Suprapubic skin (tissue), 3 donors: Measurements from ENCODE around the gene KNG1.

ENCODE experiments used
- CTCF ChIP-seq, 2 donors: fragments of 200-600 bp in 1 of 2; fragments of 450-650 bp in 1 of 2; sonication (generic) in 1 of 2; IDR thresholded peaks; one replicate each; pipeline ENCODE4 v1.5.1; 2016 to 2019; ENCODE audit warnings: antibody characterized with exemption in 2 of 2, mild to moderate bottlenecking in 1 of 2, moderate library complexity in 1 of 2
- EP300 ChIP-seq: sonication (generic); formaldehyde crosslinking; IDR thresholded peaks from one replicate; pipeline ENCODE4 v1.6.1; 2017; ENCODE audit warnings: antibody characterized with exemption

DNA sequence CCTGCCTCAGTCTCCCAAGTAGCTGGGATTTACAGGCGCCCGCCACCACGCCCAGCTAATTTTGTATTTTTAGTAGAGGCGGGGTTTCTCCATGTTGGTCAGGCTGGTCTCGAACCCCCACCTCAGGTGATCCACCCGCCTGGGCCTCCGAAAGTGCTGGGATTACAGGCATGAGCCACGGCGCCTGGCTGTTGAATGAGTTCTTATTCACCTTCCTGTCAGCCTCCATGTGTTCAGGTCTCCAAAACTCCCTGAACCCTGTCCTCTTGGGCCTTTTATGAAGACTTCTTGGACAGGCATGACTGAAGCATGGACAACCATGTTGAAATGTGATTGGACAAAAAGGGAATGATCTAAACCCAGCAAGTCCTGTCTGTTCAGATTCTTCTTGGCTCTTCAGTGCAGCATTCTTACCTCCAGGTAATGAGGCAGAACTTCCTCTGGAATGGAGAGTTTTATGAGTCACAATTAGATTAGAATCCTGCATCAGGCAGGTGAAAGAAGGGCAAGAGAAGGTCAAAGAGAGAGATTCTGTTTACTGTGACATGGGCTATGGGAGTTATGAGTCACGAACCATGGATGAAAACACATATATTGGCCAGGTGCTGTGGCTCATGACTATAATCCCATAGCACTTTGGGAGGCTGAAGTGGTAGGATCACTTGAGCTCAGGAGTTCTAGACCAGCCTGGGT, 43.1 kb downstream of the KNG1 start:
- no peak for TF ChIP-seq EP300
- no peak for TF ChIP-seq CTCF (IDR thresholded peaks at IDR 0.05)
